HT1080 (cell line): ENCODE data around the gene TELO2. TPM values are rescaled to one million over a fixed set of nuclear protein-coding genes. Genes with fewer than 3 reads are reported as not detected.
"Not testable (repeated sequence)": the region's sequence is repeated elsewhere in the genome, so short reads cannot be mapped to it uniquely, and the experiment has no call there.

Source experiments
- DNase-seq: peaks from one replicate; pipeline ENCODE4 v3.0.0-alpha.2; 2015; ENCODE audit warnings: low read depth
- total RNA-seq: library from RNA; depleted of rRNA; stranded (reverse); fragments of >200 nt; shearing (Covaris generic); gene quantifications from 2 replicates; pipeline ENCODE4 v1.2.3, GENCODE V29; 2014

TELO2 gene
- total RNA-seq, 1 experiment from 2014 or later, result 35.6 TPM

GRCh38 chr16:1457489-1458245, 35.5 kb upstream of the TELO2 start:
- no peak for DNase-seq

- no peak for DNase-seq
Measured at GRCh38 chr16:1458336-1458976, 34.7 kb upstream of the TELO2 start.

- DNase-seq, result no peak
Measured at GRCh38 chr16:1458977-1459341, 34.2 kb upstream of the TELO2 start.

GRCh38 chr16:1459967-1460366, 33.2 kb upstream of the TELO2 start:
- DNase-seq, result no peak

GRCh38 chr16:1460602-1461138, 32.5 kb upstream of the TELO2 start:
- no peak for DNase-seq

- DNase-seq, result no peak
Measured at GRCh38 chr16:1461146-1461545, 32.0 kb upstream of the TELO2 start.

- DNase-seq, result no peak
Measured at GRCh38 chr16:1464196-1464893, 28.8 kb upstream of the TELO2 start.

GRCh38 chr16:1464894-1465566, 28.1 kb upstream of the TELO2 start:
- DNase-seq, result no peak

- no peak for DNase-seq
Measured at GRCh38 chr16:1465567-1465915, 27.6 kb upstream of the TELO2 start.

- no peak for DNase-seq
Measured at GRCh38 chr16:1466054-1466453, 27.1 kb upstream of the TELO2 start.

- DNase-seq, result no peak
Measured at GRCh38 chr16:1466968-1467521, 26.1 kb upstream of the TELO2 start.

- no peak for DNase-seq
Measured at GRCh38 chr16:1468426-1468810, 24.7 kb upstream of the TELO2 start.

- DNase-seq, result not testable (repeated sequence)
Measured at GRCh38 chr16:1469141-1469540, 24.0 kb upstream of the TELO2 start.

- no peak for DNase-seq
Measured at GRCh38 chr16:1469693-1470201, 23.4 kb upstream of the TELO2 start.

- DNase-seq, result no peak
Measured at GRCh38 chr16:1470481-1471251, 22.5 kb upstream of the TELO2 start.

GRCh38 chr16:1471569-1472194, 21.5 kb upstream of the TELO2 start:
- DNase-seq, result no peak

- DNase-seq, result no peak
Measured at GRCh38 chr16:1472974-1473373, 20.2 kb upstream of the TELO2 start.

GRCh38 chr16:1474082-1474795, 18.9 kb upstream of the TELO2 start:
- DNase-seq, result no peak

GRCh38 chr16:1474796-1475551, 18.2 kb upstream of the TELO2 start, which contains the start of gene CLCN7:
CLCN7 (minus strand) TSS chr16:1475028; CDS start chr16:1474974, 54 bp downstream.
- peak; percentile 78 for DNase-seq
